Calu3 (cell line): Measurements from ENCODE around the gene OR2L5. TPM values are rescaled to one million over a fixed set of nuclear protein-coding genes. Genes with fewer than 3 reads are reported as not detected.

Experiments used
- total RNA-seq: library from RNA; stranded (reverse); gene quantifications from 2 replicates; pipeline ENCODE4 v1.2.3, GENCODE V29; 2022

Gene OR2L5
- total RNA-seq, 1 experiment from 2014 or later: not detected

Other genes with a start within 250 kb of the OR2L5 start
- not detected in 2 replicates for gene OR14A16, start 189.5 kb upstream of the OR2L5 start, total RNA-seq
- not detected in 2 replicates for gene OR11L1, start 171.8 kb upstream of the OR2L5 start, total RNA-seq
- gene TRIM58, start 156.5 kb upstream of the OR2L5 start, total RNA-seq: not detected in 2 replicates
- not detected in 2 replicates for gene OR2W3, start 118.1 kb upstream of the OR2L5 start, total RNA-seq
- not detected in 2 replicates for gene OR2T8, start 93.4 kb upstream of the OR2L5 start, total RNA-seq
- not detected in 2 replicates for gene OR2AJ1, start 88.8 kb upstream of the OR2L5 start, total RNA-seq
- not detected in 2 replicates for gene OR2L8, start 64.8 kb upstream of the OR2L5 start, total RNA-seq
- gene OR2AK2, start 48.4 kb upstream of the OR2L5 start, total RNA-seq: not detected in 2 replicates
- gene OR2L2, start 16.4 kb downstream of the OR2L5 start, total RNA-seq: 0.21 TPM in 1 of 2 replicates, not detected in the other
- not detected in 2 replicates for gene OR2L3, start 33.2 kb downstream of the OR2L5 start, total RNA-seq
- not detected in 2 replicates for gene OR2L13, start 81.5 kb downstream of the OR2L5 start, total RNA-seq
- not detected in 2 replicates for gene OR2M5, start 131.5 kb downstream of the OR2L5 start, total RNA-seq
- not detected in 2 replicates for gene OR2M2, start 161.2 kb downstream of the OR2L5 start, total RNA-seq
- gene OR2M3, start 183.6 kb downstream of the OR2L5 start, total RNA-seq: not detected in 2 replicates
- gene OR2M4, start 217.8 kb downstream of the OR2L5 start, total RNA-seq: not detected in 2 replicates